ENCODE measurements around the gene CDK14.

CDK14 gene

DNA sequence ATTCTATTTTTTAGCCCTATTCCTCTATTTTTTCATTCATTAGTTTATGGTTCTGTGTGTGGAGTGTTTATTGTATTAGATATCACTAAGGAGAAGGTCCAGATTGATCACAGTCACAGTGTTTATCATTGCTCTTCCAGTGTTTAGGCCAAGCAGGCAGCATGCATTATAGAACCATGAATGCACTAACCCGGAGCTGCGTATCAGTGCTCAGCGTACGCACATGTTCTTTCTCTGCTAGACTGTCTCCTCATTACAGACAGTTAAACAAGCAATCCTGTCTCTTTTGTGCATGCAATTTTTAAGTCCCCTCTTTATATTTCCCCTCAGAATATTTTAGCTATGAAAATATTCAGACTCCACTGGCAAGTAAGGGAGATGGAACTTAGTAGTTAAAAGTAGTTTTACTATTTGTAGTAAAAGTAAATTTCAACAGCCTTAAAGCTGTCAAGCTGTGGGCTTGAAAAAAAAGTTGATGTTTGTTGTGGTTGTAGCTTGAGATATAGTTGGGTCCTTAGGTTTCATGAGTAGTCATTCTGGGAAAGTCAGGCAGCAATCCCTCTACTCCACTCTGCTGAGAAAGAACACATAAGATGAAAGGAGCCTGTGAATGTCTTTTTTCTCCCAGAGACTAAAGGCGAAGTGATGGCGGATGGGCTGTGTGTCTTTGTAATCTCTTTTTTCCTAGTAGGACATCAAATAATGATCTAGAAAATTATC is 260.4 kb downstream of the CDK14 start:
- DNase-seq, result no peak

DNA sequence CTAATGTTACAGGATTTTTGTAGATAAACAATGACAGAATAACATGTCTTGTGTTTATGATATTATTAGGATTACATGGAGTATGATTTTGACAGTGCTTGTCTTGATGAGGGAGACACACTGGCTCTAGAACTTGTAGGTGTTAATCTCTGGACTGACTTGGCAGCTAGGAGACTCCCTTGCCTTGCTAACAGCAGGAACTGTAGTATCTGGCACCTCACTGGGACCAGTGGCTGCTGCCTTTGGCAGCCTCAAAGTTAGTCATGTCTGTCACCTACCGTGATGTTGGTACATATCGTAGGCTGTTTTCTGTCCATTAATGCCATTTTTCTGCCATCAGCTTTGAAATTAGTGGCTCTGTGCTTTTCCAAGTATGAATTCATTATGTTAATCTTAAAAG is 261.5 kb downstream of the CDK14 start:
- DNase-seq, result no peak

DNA sequence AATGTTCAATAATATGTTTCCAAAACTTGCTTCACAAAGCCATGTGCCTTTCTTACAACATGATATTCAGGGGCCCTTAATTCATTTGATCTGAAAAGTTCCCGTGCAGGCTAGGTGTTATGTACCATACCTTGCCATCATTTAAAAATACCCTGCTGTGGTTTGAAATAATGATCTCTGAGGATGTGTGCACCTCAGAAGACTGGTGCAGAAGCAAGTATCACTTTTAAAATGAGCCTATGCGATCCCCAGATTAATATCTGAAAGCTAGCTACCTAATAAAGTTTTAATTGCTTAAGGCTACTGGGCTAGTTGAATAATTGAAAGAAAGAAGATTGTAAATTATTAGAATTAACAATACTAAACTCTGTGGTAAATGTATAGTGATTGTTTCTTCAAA is 262.4 kb downstream of the CDK14 start:
- DNase-seq, result no peak

GRCh38 chr7:90859521-90859920 is 263.4 kb downstream of the CDK14 start:
- DNase-seq, result no peak

GRCh38 chr7:90864088-90864487 is 268.0 kb downstream of the CDK14 start:
- no peak for DNase-seq

DNA sequence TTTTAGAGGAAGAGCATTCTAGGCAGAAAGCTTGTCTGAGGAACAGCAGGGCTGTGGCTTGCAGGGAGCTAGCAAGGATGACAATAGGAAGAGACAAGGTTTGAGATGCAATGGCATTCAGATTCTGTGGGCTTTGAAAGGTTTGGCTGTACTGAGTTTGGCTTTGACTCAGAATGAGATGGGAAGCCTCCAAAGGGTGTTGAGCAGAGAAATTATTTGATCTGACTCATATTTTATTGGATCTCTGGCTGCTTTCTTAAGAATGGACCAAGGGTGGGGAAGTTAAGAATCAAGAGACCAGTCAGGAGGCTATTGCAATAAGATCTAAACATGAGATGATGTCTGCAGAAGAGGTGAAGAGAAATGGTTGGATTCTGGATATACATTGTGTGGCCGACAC is 273.2 kb downstream of the CDK14 start:
- no peak for DNase-seq

GRCh38 chr7:90876701-90877100 is 280.6 kb downstream of the CDK14 start:
- no peak for DNase-seq

DNA sequence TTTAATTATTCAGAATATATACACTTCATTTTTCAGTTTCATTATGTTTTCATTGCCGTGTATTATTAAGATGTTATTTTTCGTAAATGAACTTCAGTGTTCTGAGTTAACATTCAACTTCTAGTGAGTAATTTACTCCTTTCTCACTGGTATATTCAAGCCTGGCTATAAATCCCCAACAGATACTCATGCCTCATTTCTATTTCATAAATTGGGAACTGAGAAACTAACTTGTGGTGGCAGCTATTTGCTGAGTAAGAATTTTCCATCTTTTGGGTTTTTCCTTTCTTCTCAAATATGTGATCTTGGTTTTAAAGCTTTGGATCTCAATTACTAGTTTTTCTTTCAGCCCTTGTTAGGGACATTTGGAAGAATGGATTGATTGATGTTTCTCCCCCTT is 281.1 kb downstream of the CDK14 start:
- no peak for DNase-seq

GRCh38 chr7:90879924-90880323 is 283.8 kb downstream of the CDK14 start:
- no peak for DNase-seq

DNA sequence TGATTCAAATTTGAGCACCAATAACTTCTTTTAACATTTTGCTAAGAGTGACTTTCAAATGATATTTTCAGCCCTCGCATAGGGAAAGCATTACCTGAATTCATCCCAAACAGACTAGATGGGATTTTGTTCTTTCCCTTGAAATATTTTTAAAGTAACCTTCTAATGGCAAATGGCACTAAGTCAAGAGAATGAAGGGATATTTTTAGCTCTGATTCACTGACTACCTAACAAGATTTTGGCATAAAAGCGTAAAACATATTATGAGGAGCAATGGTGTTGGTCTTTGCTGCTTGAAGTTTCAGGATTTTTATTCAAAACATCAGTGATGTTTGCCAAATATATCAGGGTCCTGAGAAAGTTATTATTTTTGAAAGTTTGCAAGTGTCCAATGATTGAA is 290.3 kb downstream of the CDK14 start:
- DNase-seq, result no peak

GRCh38 chr7:90889210-90889609 is 293.1 kb downstream of the CDK14 start:
- no peak for DNase-seq

DNA sequence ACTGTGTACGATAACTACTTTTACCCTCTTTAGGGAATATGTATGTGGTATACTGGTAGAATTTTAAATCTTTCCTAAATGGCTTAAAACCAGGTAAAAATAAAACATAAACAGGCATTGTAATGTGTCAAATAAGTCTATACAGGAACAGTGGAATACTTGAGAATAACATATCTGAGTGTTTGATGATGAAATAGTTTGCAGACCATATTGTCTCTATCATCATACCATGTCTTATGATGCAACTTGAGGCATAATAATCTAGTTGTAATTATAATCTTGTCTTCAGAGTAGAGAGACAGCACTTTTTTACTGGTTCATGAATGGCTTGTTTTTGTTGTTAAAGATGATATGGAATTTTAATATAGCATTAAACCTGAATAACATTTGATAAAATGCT is 293.5 kb downstream of the CDK14 start:
- no peak for DNase-seq

DNA sequence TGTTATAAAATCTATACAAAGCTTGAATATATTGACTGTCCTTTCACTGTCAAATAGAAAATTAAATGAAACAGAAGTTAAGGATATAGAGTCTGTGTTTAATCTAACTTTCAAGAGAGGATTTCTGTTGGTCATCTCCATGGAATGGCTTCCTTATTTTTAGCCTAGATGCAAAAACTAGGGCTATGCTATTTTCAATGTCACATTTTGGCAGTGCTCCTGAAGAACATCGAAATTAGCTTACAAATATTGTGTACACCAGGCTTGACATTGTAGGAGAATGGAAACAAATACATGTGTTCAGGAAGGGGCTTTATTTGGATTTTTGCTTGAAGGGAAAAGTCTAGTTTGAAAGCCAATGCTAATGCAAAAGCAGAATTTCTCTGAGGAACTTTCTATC is 295.4 kb downstream of the CDK14 start:
- no peak for DNase-seq

GRCh38 chr7:90892213-90892612 is 296.1 kb downstream of the CDK14 start:
- DNase-seq, result no peak

- no peak for DNase-seq
Observed at GRCh38 chr7:90894122-90894521, 298.0 kb downstream of the CDK14 start.

DNA sequence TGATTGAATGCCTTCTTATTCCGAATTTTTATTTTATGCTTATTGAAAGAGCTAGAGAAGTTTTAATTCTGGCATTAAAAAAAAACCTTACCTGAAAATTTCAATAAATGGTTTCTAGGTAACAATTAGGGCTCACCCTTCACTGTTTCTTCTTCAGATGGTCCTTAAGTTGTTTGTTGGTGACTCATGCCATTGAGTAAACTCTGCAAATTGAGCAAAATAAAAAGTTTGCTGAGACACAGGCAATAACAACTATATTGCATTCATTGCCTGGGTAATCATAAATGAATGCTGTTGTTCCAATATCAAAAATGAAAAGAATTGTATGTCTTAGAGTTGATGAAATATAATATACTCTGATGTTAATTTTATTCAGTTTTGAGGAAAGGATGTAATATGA is 300.3 kb downstream of the CDK14 start:
- DNase-seq, result no peak

DNA sequence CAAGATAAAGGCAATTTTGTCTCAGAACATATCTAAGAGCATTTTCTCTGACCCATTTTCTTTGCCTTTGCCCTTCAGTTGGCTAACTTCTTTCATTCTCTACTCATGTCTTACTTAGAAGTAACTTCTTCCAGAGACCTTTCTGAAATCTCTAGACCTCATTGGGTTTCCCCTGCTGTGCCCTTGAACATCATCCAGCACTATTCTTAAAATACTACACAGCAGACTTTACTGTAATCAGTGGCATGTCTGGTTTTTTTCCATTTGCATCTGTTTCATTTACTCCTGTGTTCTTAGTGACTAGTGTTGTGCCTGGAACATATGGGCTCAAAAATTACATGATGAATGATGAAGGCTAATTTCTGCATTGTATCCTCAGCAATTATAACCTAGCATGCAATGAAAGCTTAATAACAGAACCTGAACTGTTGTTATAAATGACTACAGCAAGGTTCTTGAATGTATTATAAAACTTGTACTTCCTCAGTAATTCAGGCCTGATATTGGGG is 301.9 kb downstream of the CDK14 start:
- no peak for DNase-seq

GRCh38 chr7:90900628-90901356 is 304.7 kb downstream of the CDK14 start:
- DNase-seq, result no peak

DNA sequence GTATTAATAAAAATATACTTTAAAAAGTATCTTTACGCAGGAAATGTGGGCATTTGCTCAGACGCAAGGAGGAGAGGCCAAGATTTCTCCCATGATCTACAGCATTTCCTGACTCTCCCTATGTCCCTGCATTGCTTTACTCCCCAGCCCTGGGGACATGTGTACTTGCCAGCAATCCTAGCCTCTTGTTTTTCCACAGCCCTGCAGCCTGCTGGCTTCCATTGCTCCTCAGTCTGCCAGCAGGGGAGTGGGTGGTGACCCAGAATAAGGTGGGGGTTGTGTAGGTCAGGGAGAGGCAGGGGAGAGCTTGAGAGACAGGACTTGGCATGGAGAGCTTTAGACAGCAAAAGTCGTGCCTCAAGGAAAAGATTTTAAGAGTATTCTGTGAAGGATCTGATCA is 307.7 kb downstream of the CDK14 start:
- no peak for DNase-seq

DNA sequence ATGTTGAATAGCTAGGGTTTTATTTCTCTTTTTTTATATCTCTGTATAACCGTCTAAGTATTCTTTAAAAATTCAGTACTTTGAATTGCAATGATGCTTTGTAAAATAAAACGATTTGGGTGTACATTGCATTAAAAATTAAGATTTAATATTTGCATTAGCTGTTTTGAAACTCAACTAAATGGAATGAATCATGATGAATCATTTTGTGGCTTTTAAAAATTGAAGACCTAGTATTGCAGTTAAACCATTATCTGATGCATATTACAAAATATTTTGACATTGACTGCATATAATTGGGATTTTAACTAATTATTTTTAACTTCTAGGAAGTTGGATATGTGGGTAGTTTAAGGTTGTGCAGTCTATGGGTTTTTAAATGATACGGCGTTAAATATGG is 314.0 kb downstream of the CDK14 start:
- no peak for DNase-seq

DNA sequence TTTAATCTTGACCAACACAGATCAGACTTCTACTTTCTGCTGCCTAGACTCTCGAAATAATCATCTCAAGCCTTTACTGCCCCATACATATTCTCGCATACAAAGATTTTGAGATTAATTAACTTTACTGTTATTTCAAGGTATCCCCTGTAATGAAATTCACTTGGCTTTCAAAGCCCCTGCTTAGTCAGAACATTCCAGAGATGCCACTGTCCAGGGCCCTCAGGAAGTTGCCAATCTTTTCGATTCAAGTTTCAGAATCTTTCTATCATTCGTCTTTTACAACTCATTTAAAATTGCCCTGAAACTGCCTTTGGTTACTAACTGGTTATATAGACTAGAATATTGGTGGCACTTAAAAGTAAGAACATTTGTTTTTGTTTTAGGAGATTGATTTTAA is 320.2 kb downstream of the CDK14 start:
- DNase-seq, result no peak

- no peak for DNase-seq
Observed at GRCh38 chr7:90917539-90917938, 321.4 kb downstream of the CDK14 start.

- no peak for DNase-seq
Observed at GRCh38 chr7:90918303-90918702, 322.2 kb downstream of the CDK14 start.

- DNase-seq, result no peak
Observed at GRCh38 chr7:90919816-90920215, 323.7 kb downstream of the CDK14 start.

- DNase-seq, result no peak
Observed at GRCh38 chr7:90920336-90920735, 324.2 kb downstream of the CDK14 start.

All from right forelimb (tissue), 1 donor.